Stimulated activated CD4-positive, alpha-beta T cell treated with anti-CD3 and anti-CD28 coated beads, TNF-alpha, amount 100 ng/mL, for 4 hours (primary cell): ENCODE results near the gene JPH3.

Experiments used
- DNase-seq, 3 experiments: peaks; one replicate each; pipeline ENCODE4 v3.0.0-alpha.2; 2020; ENCODE audit warnings: low read depth in 3 of 3

JPH3 gene

GRCh38 chr16:87626905-87627304 is 24.6 kb downstream of the JPH3 start:
- DNase-seq, result no peak

- DNase-seq, result no peak
These were observed 25.4 kb downstream of the JPH3 start for GRCh38 chr16:87627542-87628245.

- DNase-seq, result no peak
These were observed 26.1 kb downstream of the JPH3 start for GRCh38 chr16:87628246-87628923.

GRCh38 chr16:87628940-87629339 is 26.6 kb downstream of the JPH3 start:
- no peak for DNase-seq

GRCh38 chr16:87631067-87631466 is 28.8 kb downstream of the JPH3 start:
- no peak for DNase-seq

GRCh38 chr16:87634411-87634810 is 32.1 kb downstream of the JPH3 start:
- DNase-seq, result no peak

- DNase-seq, result peak; percentile 53 to 61 (median 54)
These were observed 33.3 kb downstream of the JPH3 start for GRCh38 chr16:87635541-87636049.

GRCh38 chr16:87636050-87636684 is 33.9 kb downstream of the JPH3 start:
- DNase-seq, result peak; percentile 66 to 69 (median 67)

GRCh38 chr16:87636741-87637140 is 34.4 kb downstream of the JPH3 start:
- DNase-seq, result no peak

- no peak for DNase-seq
These were observed 35.0 kb downstream of the JPH3 start for GRCh38 chr16:87637357-87637756.

- DNase-seq, result no peak
These were observed 36.4 kb downstream of the JPH3 start for GRCh38 chr16:87638736-87639135.

- DNase-seq, result no peak
These were observed 39.4 kb downstream of the JPH3 start for GRCh38 chr16:87641721-87642120.

GRCh38 chr16:87642491-87642890 is 40.2 kb downstream of the JPH3 start:
- no peak for DNase-seq

- no peak for DNase-seq
These were observed 41.9 kb downstream of the JPH3 start for GRCh38 chr16:87644186-87644585.

GRCh38 chr16:87644596-87644995 is 42.3 kb downstream of the JPH3 start:
- DNase-seq, result no peak

- DNase-seq, result no peak
These were observed 43.5 kb downstream of the JPH3 start for GRCh38 chr16:87645802-87646201.

- DNase-seq, result no peak
These were observed 45.3 kb downstream of the JPH3 start for GRCh38 chr16:87647431-87648185.

GRCh38 chr16:87648236-87648635 is 45.9 kb downstream of the JPH3 start:
- DNase-seq, result no peak

GRCh38 chr16:87648698-87649487 is 46.6 kb downstream of the JPH3 start:
- no peak for DNase-seq

- DNase-seq, result no peak
These were observed 50.1 kb downstream of the JPH3 start for GRCh38 chr16:87652386-87652785.

GRCh38 chr16:87652799-87653198 is 50.5 kb downstream of the JPH3 start:
- DNase-seq, result no peak
